Thyroid gland (tissue), 4 donors: ENCODE data around the gene ALDH1L1. TPM values are rescaled to one million over a fixed set of nuclear protein-coding genes. Genes with fewer than 3 reads are reported as not detected.
"Not testable (repeated sequence)": the region's sequence is repeated elsewhere in the genome, so short reads cannot be mapped to it uniquely, and the experiment has no call there.

Source experiments
- DNase-seq, 2 donors: peaks; one replicate each; pipeline ENCODE4 v3.0.0-alpha.2; 2019
- H3K27ac ChIP-seq, 3 donors: fragments of 200-600 bp; sonication (generic); 1 replicate in 2 of 3; 2 replicates in 1 of 3; pipeline ENCODE4 v1.5.1; 2016 to 2019; ENCODE audit warnings: mild to moderate bottlenecking in 1 of 3, moderate library complexity in 1 of 3
- H3K27me3 ChIP-seq: fragments of 200-600 bp; sonication (generic); one replicate; pipeline ENCODE4 v1.5.1; 2019
- H3K36me3 ChIP-seq, 2 donors: fragments of 200-600 bp; sonication (generic); one replicate each; pipeline ENCODE4 v1.5.1; 2016 to 2019
- H3K4me1 ChIP-seq, 2 donors: fragments of 200-600 bp; sonication (generic); one replicate each; pipeline ENCODE4 v1.5.1; 2017 to 2019
- H3K4me3 ChIP-seq, 3 donors: fragments of 200-600 bp; sonication (generic); replicated peaks in 1 of 3; 1 replicate in 2 of 3; 2 replicates in 1 of 3; pipeline ENCODE4 v1.5.1; 2016; ENCODE audit warnings: mild to moderate bottlenecking in 1 of 3
- H3K9me3 ChIP-seq: fragments of 200-600 bp; sonication (generic); one replicate; pipeline ENCODE4 v1.5.1; 2017
- CTCF ChIP-seq, 6 experiments: fragments of 200-600 bp in 3 of 6; fragments of 450-650 bp in 3 of 6; sonication (generic) in 3 of 6; IDR thresholded peaks; one replicate each; pipeline ENCODE4 v1.5.1; 2016 to 2019; ENCODE audit warnings: antibody characterized with exemption in 6 of 6, mild to moderate bottlenecking in 2 of 6, inconsistent platforms in 1 of 6, moderate library complexity in 1 of 6
- POLR2A ChIP-seq, 2 donors: fragments of 450-650 bp; IDR thresholded peaks; one replicate each; pipeline ENCODE4 v1.6.1; 2017; ENCODE audit warnings: antibody characterized with exemption in 2 of 2, mild to moderate bottlenecking in 2 of 2, moderate library complexity in 1 of 2
- WGBS, 2 donors: methylation state at CpG; one replicate each; pipeline ENCODE4 v1.1.5; 2017; 5-methylcytosine and 5-hydroxymethylcytosine counted together
- intact Hi-C: fragments of 100-400 bp; cut with DNase I; formaldehyde crosslinking; loops from one replicate; pipeline ENCODE4 v1.15.1; 2023
- total RNA-seq, 4 donors: library from RNA; depleted of rRNA; stranded (reverse); fragments of >200 nt; gene quantifications; one replicate each; pipeline ENCODE4 v1.2.3, GENCODE V29; 2016

The ALDH1L1 gene
- total RNA-seq, 4 donors from 2014 or later, result 2.1 to 12.1 (median 6.1) TPM

GRCh38 chr3:126098391-126098858, 82.0 kb downstream of the ALDH1L1 start:
- Histone ChIP-seq H3K27ac (no peak overlapping the region), H3K4me3 (no peak overlapping the region), H3K36me3 (no peaks in the 10 kb centered on the region), H3K27me3 (no peaks in the 10 kb centered on the region), H3K9me3 (no peaks in the 10 kb centered on the region), H3K4me1 (peaks cover 8 to 16% of the 10 kb centered on the region in 2 donors)
- DNase-seq, result no peak
- intact Hi-C loops, result no loop called here
- WGBS, 2 donors, result 62 to 97% methylated on average over 2 of the region's 2 CpGs
- TF ChIP-seq CTCF (IDR thresholded peaks at IDR 0.05) (no peak), POLR2A (IDR thresholded peaks at IDR 0.05) (no peak)

DNA sequence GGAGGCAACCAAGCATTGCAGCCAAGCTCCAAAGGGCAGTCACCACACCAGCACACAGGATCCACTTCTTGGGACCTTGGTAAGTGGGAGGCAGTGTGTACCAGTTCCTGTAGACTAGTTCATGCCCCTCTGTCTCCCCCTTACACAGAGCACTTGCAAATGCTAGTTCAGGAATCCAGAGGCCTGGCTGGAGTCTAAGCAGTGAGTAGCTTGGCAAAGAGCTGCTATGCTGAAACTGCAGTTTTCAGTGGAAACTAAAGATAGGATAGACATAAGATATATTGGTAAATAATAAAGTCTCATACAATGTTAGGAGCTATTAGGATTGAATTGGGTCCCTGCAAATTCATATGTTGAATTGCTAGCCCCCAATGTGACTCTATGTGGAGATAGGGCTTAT, 82.6 kb downstream of the ALDH1L1 start:
- TF ChIP-seq POLR2A (IDR thresholded peaks at IDR 0.05) (no peak), CTCF (IDR thresholded peaks at IDR 0.05) (no peak)
- no peaks in the 10 kb centered on the region for H3K9me3 ChIP-seq
- intact Hi-C loops, result no loop called here
- H3K4me1 ChIP-seq, result peaks cover 8 to 10% of the 10 kb centered on the region in 2 donors
- H3K27ac ChIP-seq, result no peak overlapping the region
- no peak overlapping the region for H3K4me3 ChIP-seq
- no peaks in the 10 kb centered on the region for H3K27me3 ChIP-seq
- H3K36me3 ChIP-seq, result no peaks in the 10 kb centered on the region
- DNase-seq, result no peak

DNA sequence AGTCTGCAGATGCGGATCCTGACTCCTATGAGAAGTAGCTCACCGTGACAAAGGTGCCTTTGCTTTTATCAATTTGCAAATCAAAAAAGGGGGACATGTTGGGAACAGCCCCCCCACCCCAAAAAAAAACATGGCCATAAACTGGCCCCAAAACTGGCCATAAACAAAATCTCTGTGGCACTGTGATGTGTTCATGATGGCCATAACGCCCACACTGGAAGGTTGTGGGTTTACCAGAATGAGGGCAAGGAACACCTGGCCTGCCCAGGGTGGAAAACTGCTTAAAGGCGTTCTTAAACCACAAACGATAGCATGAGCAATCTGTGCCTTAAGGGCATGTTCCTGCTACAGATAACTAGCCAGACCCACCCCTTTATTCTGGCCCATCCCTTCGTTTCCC, 84.1 kb downstream of the ALDH1L1 start:
- 81 to 88% methylated on average over 6 of the region's 6 CpGs for WGBS, 2 donors
- H3K27me3 ChIP-seq, H3K4me1 ChIP-seq, intact Hi-C loops, DNase-seq, H3K27ac ChIP-seq, H3K9me3 ChIP-seq, H3K36me3 ChIP-seq, H3K4me3 ChIP-seq: not testable (repeated sequence)

DNA sequence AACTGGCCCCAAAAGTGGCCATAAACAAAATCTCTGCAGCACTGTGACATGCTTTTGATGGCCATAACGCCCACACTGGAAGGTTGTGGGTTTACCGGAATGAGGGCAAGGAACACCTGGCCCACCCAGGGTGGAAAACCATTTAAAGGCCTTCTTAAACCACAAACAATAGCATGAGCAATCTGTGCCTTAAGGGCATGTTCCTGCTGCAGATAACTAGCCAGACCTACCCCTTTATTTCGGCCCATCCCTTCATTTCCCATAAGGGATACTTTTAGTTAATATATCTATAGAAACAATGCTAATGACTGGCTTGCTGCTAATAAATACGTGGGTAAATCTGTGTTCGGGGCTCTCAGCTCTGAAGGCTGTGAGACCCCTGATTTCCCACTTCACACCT, 88.3 kb downstream of the ALDH1L1 start:
- H3K9me3 ChIP-seq, H3K4me3 ChIP-seq, H3K4me1 ChIP-seq, DNase-seq, H3K27ac ChIP-seq, H3K36me3 ChIP-seq, intact Hi-C loops, H3K27me3 ChIP-seq: not testable (repeated sequence)
- WGBS, 2 donors, result 94 to 98% methylated on average over 5 of the region's 5 CpGs

GRCh38 chr3:126087552-126088175, 92.7 kb downstream of the ALDH1L1 start:
- TF ChIP-seq CTCF (IDR thresholded peaks at IDR 0.05) (no peak), POLR2A (IDR thresholded peaks at IDR 0.05) (no peak)
- Histone ChIP-seq H3K4me1 (peaks cover 6 to 10% of the 10 kb centered on the region in 2 donors), H3K36me3 (no peaks in the 10 kb centered on the region), H3K9me3 (no peaks in the 10 kb centered on the region), H3K27ac (no peak overlapping the region), H3K27me3 (no peaks in the 10 kb centered on the region), H3K4me3 (no peak overlapping the region)
- intact Hi-C loops, result no loop called here
- WGBS, 2 donors, result 85 to 91% methylated on average over 1 of the region's 1 CpG
- no peak for DNase-seq

DNA sequence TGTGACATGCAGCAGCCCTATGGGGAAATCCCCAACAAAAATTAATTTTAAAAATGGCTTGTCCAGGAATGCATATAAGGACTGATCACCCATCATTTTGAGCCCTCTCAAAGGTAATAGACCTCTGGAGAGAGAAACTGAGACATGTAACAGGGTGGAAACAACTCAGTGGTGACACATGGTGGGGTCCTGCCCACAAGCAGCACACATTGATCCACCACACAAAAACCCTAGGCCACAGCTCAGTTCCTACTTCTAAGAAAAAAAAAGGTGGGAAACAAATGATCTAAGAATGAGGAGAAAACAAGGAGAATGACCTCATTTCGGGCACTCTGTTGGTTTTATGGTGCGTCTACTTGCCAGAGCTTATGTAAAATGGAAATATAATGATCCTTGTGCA, 94.5 kb downstream of the ALDH1L1 start:
- no peaks in the 10 kb centered on the region for H3K27me3 ChIP-seq
- no peak overlapping the region for H3K27ac ChIP-seq
- H3K4me1 ChIP-seq, result peaks cover 6 to 12% of the 10 kb centered on the region in 2 donors
- no peaks in the 10 kb centered on the region for H3K9me3 ChIP-seq
- no peak overlapping the region for H3K4me3 ChIP-seq
- no peak for DNase-seq
- no peaks in the 10 kb centered on the region for H3K36me3 ChIP-seq
- WGBS, 2 donors, result 67 to 75% methylated on average over 2 of the region's 2 CpGs
- intact Hi-C loops, result no loop called here
- TF ChIP-seq CTCF (IDR thresholded peaks at IDR 0.05) (no peak), POLR2A (IDR thresholded peaks at IDR 0.05) (no peak)
